ELF-1 (cell line): Measurements from ENCODE around the gene KRTAP4-3.
"Not testable (repeated sequence)": the region's sequence is repeated elsewhere in the genome, so short reads cannot be mapped to it uniquely, and the experiment has no call there.

Source experiments
- DNase-seq: peaks from one replicate; pipeline ENCODE4 v3.0.0-alpha.2; 2016; ENCODE audit warnings: low read depth, low spot score

Gene KRTAP4-3

GRCh38 chr17:41151525-41151924, 16.5 kb downstream of the KRTAP4-3 start:
- no peak for DNase-seq

GRCh38 chr17:41150026-41150425, 18.0 kb downstream of the KRTAP4-3 start:
- DNase-seq, result no peak

- DNase-seq, result no peak
Measured at GRCh38 chr17:41149652-41149985, 18.4 kb downstream of the KRTAP4-3 start, which contains the start of gene KRTAP4-5. Gene KRTAP4-5 (minus strand): TSS chr17:41149825. CDS start chr17:41149767, 58 bp downstream.

- DNase-seq, result not testable (repeated sequence)
Measured at GRCh38 chr17:41148971-41149651, 18.9 kb downstream of the KRTAP4-3 start.

- no peak for DNase-seq
Measured at GRCh38 chr17:41147531-41148204, 20.4 kb downstream of the KRTAP4-3 start.

- no peak for DNase-seq
Measured at GRCh38 chr17:41145261-41145660, 22.8 kb downstream of the KRTAP4-3 start.

GRCh38 chr17:41144846-41145245, 23.2 kb downstream of the KRTAP4-3 start:
- no peak for DNase-seq

GRCh38 chr17:41141361-41141760, 26.7 kb downstream of the KRTAP4-3 start:
- no peak for DNase-seq

- no peak for DNase-seq
Measured at GRCh38 chr17:41140360-41141131, 27.5 kb downstream of the KRTAP4-3 start, which contains the start of gene KRTAP4-6. Gene KRTAP4-6 (minus strand): TSS chr17:41140544. CDS start chr17:41140487, 57 bp downstream.

- DNase-seq, result not testable (repeated sequence)
Measured at GRCh38 chr17:41139865-41140264, 28.2 kb downstream of the KRTAP4-3 start.

GRCh38 chr17:41133880-41134735, 33.9 kb downstream of the KRTAP4-3 start:
- DNase-seq, result no peak

GRCh38 chr17:41131979-41132378, 36.0 kb downstream of the KRTAP4-3 start:
- no peak for DNase-seq

GRCh38 chr17:41127371-41127770, 40.6 kb downstream of the KRTAP4-3 start:
- no peak for DNase-seq

- no peak for DNase-seq
Measured at GRCh38 chr17:41126412-41126811, 41.6 kb downstream of the KRTAP4-3 start.

- no peak for DNase-seq
Measured at GRCh38 chr17:41125064-41125463, 43.0 kb downstream of the KRTAP4-3 start.

- not testable (repeated sequence) for DNase-seq
Measured at GRCh38 chr17:41123991-41124371, 44.0 kb downstream of the KRTAP4-3 start, which contains the start of gene KRTAP4-12. Gene KRTAP4-12 (minus strand): TSS chr17:41124182. CDS start chr17:41124122, 60 bp downstream.

- not testable (repeated sequence) for DNase-seq
Measured at GRCh38 chr17:41123292-41123990, 44.6 kb downstream of the KRTAP4-3 start.

- no peak for DNase-seq
Measured at GRCh38 chr17:41121742-41122141, 46.3 kb downstream of the KRTAP4-3 start.

- DNase-seq, result not testable (repeated sequence)
Measured at GRCh38 chr17:41119696-41120690, 48.0 kb downstream of the KRTAP4-3 start.
